ENCODE results near the gene KIRREL3. TPM values are rescaled to one million over a fixed set of nuclear protein-coding genes. Genes with fewer than 3 reads are reported as not detected.

Gene KIRREL3
- total and polyA plus RNA-seq, 9 of the 15 experiments (the other 6 are each of a cell fraction or from before 2014, with no cell fraction given), result 0.04 to 0.10 TPM; not detected in 7

GRCh38 chr11:126635511-126635910 lies 365.1 kb downstream of the KIRREL3 start (continued):
- TF ChIP-seq ZBTB7A (IDR thresholded peaks at IDR 0.05; ENCODE audit: borderline replicate concordance, control insufficient read depth, low read depth, low read length) (no peak), ETV6 (IDR thresholded peaks at IDR 0.05; ENCODE audit: borderline replicate concordance in 1 of 2, low read depth in 2 of 2, low read length in 1 of 2) (no peak), ETV6 (CRISPR knock-in tag; IDR thresholded peaks at IDR 0.05; ENCODE audit: borderline replicate concordance) (no peak), PCBP2 (IDR thresholded peaks at IDR 0.05; ENCODE audit: low read depth, low read length, poor library complexity, severe bottlenecking) (no peak)

DNA sequence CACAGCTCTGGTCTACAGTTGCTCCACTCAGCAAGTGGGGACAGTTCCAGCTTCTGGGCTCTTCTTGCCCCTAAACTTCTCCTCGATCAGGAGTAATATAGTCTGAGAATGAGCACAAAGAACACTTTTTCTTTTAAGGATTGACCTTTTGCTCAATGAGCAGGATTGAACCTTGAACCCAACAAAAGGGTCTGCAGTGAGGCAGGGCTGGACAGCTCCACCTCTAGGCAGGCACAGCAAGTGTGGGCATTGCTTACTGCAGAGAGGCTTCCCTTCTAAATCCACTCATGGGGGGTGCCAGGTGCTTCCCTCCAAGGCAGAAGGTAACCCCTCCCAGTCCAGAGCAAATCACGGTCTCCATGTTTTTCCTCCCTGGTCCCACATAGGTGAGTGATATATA lies 365.6 kb downstream of the KIRREL3 start:
- Histone ChIP-seq H3K27me3 (ENCODE audit: control insufficient read depth in 2 of 2, insufficient read depth in 2 of 2, low read length in 2 of 2) (no peaks in the 10 kb centered on the region; a peak in 1 of 5 replicates), H3K27ac (ENCODE audit: extremely low read depth, low read depth, low read length) (no peak overlapping the region), H4K20me1 (replicated peaks; ENCODE audit: control insufficient read depth, insufficient read depth, low read length) (no peaks in the 10 kb centered on the region; the same call in 1 of the 2 replicates), H3K9ac (ENCODE audit: insufficient read depth in 1 of 2, low read depth in 2 of 2, low read length in 2 of 2) (no peak overlapping the region), H3K9me3 (replicated peaks; ENCODE audit: control insufficient read depth, insufficient read depth, low read depth, low read length) (no peaks in the 10 kb centered on the region), H3K4me1 (replicated peaks in 1 of 2; ENCODE audit: control insufficient read depth in 2 of 2, insufficient read depth in 2 of 2, low read length in 2 of 2) (no peaks in the 10 kb centered on the region), H3K4me2 (ENCODE audit: insufficient read depth, low read length) (no peak overlapping the region), H3K79me2 (ENCODE audit: control insufficient read depth, insufficient read depth, low read length) (no peaks in the 10 kb centered on the region), H2AFZ (ENCODE audit: low read depth, low read length) (no peak overlapping the region), H3K9me1 (ENCODE audit: control insufficient read depth, insufficient read depth, low read length) (no peaks in the 10 kb centered on the region), H3K4me3 (no peak overlapping the region), H3K36me3 (ENCODE audit: control insufficient read depth, insufficient read depth, low read length) (no peaks in the 10 kb centered on the region)
- no peak for FAIRE-seq
- DNase-seq (ENCODE audit: extremely low read depth in 1 of 4, low spot score in 3 of 4), result no peak
- ChIA-PET CTCF (ENCODE audit: low intra/inter-chr PET ratio) (no interaction called here), POLR2A (interaction anchor here (0.7 to 1.9 kb wide), 3 partner anchors 19 to 66 kb away, joined by 3 to 4 read pairs (median 3); no protein-coding TSS in a partner anchor)
- intact Hi-C loops (cut with micrococcal nuclease), result no loop called here
- no peak for TF ChIP-seq SMARCA5 (IDR thresholded peaks at IDR 0.05)
- TF ChIP-seq ZFPM2 (CRISPR knock-in tag; IDR thresholded peaks at IDR 0.05), result no peak
- TF ChIP-seq FOXA3 (CRISPR knock-in tag; conservative IDR thresholded peaks at IDR 0.05 in 1 of 2, IDR thresholded peaks at IDR 0.05 in 1 of 2), result no peak
- TF ChIP-seq TAF9B (IDR thresholded peaks at IDR 0.05; ENCODE audit: partially characterized antibody), result no peak
- TF ChIP-seq, protein P1, sequence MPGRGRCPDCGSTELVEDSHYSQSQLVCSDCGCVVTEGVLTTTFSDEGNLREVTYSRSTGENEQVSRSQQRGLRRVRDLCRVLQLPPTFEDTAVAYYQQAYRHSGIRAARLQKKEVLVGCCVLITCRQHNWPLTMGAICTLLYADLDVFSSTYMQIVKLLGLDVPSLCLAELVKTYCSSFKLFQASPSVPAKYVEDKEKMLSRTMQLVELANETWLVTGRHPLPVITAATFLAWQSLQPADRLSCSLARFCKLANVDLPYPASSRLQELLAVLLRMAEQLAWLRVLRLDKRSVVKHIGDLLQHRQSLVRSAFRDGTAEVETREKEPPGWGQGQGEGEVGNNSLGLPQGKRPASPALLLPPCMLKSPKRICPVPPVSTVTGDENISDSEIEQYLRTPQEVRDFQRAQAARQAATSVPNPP (IDR thresholded peaks at IDR 0.05; ENCODE audit: borderline replicate concordance, insufficient read depth, insufficient read length), result no peak
- TF ChIP-seq CC2D1A (IDR thresholded peaks at IDR 0.05), result no peak
- TF ChIP-seq ZNF212 (CRISPR knock-in tag; IDR thresholded peaks at IDR 0.05), result no peak
- no peak for TF ChIP-seq ZNF274 (IDR thresholded peaks at IDR 0.05; ENCODE audit: borderline replicate concordance, low read depth, low read length)
- no peak for TF ChIP-seq TFAP4 (CRISPR knock-in tag; IDR thresholded peaks at IDR 0.05; ENCODE audit: borderline replicate concordance)
- no peak for TF ChIP-seq ZNF75A (CRISPR knock-in tag; IDR thresholded peaks at IDR 0.05)
- TF ChIP-seq HDAC6 (IDR thresholded peaks at IDR 0.05; ENCODE audit: low read depth, low read length), result no peak
- no peak for TF ChIP-seq LEF1 (IDR thresholded peaks at IDR 0.05)
- TF ChIP-seq ZZZ3 (IDR thresholded peaks at IDR 0.05), result no peak
- no peak for TF ChIP-seq NFE2L1 (tag; IDR thresholded peaks at IDR 0.05; ENCODE audit: borderline replicate concordance, low read depth)
- TF ChIP-seq SETDB1 (IDR thresholded peaks at IDR 0.05; ENCODE audit: low read length), result no peak
- no peak for TF ChIP-seq LCOR (CRISPR knock-in tag; IDR thresholded peaks at IDR 0.05)
- WGBS (ENCODE audit: insufficient coverage, low coverage, missing lambda C conversion rate), result 0% methylated on average over 2 of the region's 2 CpGs
- in situ Hi-C loops (cut with MboI), result no loop called here
- BruUV-seq (replicated peaks), result no TSS peak
- no peak for ATAC-seq

Data from K562 (cell line).